HG03135 (cell line): ENCODE data around the gene AGAP1.
"Not testable (repeated sequence)": the region's sequence is repeated elsewhere in the genome, so short reads cannot be mapped to it uniquely, and the experiment has no call there.

ENCODE experiments used
- ATAC-seq: cut with Tn5 transposase; IDR thresholded peaks from one replicate; pipeline ENCODE4 v1.9.1; 2021; ENCODE audit warnings: mild to moderate bottlenecking, moderate library complexity; ENCODE audit not compliant: unreplicated experiment

The AGAP1 gene

GRCh38 chr2:235749121-235749770 lies 255.4 kb downstream of the AGAP1 start:
- ATAC-seq: no peak

DNA sequence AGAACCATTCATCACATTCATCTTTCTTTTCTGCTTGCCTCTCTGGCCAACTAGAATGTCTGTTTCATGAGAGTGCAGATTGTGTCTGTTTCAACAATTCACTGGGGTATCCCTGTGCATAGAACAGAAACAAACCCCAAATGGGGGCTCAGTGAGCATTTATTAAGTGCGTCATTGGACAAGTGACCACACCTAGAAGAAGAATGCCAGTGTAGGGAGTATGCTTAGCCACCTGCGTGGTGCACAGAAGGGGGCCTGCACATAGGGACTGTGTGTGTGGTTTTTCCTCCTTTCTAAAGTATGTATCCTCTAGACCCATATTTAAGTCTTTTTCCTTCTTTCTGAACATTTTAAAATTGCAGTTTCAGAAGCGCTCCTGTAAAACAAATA lies 255.9 kb downstream of the AGAP1 start:
- ATAC-seq: no peak

GRCh38 chr2:235752846-235753245 lies 259.0 kb downstream of the AGAP1 start:
- ATAC-seq: no peak

DNA sequence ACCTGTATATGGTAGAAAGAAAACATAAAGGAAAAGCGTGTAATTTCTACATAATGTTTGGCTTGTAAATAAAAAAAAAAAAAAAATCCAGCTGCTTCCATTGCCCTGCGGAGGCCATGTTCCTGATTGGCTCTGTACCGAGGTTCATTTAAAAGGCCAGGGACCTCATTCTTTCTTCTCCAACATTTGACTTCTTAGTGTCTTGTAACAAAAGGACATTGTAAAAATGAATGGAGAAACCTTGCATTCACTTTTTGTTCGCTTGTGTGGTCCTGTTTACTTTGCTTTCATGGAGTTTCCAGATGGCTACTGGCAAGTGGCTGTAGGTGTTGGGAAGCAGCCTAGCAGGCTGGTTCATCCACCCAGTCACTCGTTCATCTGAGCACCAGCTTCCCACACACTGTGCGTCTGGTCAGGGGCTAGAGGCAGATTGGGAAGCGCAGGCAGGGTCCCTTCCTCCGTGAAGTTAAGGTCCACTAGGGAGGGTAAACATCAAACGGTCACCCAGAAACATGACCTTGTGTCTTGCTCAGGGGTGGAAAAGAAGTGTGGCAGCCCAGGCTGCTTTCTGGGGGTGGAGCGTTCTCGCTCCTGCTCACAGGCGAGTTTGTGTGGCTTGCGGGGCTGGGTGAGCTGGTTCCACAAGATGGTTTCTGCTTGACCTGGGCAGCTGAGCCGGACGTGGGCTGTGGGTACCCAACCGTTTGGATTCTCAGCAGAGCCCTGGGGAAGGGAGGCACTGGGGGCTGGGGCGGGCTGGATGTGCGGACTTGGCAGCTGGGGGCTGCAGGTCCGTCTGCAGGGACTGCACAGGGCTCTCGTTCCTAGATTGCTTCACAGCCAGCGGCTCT lies 260.7 kb downstream of the AGAP1 start:
- no peak for ATAC-seq

- no peak for ATAC-seq
Measured at GRCh38 chr2:235756491-235756890, 262.6 kb downstream of the AGAP1 start.

DNA sequence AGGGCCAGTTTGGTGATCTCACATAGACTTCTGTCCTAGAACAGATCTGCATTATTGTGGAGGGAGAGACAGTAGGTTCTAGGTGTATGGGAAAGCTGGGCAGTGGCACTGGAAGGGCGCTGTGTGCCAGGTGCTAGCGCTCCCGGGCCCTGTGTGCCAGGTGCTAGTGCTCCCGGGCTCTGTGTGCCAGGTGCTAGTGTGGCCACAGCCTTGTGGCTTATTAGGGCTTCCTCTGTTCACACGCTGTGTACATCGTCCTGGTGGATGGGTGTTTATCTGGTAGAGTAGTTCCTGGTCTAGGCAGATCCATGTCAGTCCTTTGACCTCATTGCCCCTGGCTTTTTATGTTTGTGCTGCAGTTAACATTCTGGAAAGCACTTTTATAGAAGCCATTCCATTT lies 263.4 kb downstream of the AGAP1 start:
- no peak for ATAC-seq

GRCh38 chr2:235757640-235758039 lies 263.8 kb downstream of the AGAP1 start:
- no peak for ATAC-seq

DNA sequence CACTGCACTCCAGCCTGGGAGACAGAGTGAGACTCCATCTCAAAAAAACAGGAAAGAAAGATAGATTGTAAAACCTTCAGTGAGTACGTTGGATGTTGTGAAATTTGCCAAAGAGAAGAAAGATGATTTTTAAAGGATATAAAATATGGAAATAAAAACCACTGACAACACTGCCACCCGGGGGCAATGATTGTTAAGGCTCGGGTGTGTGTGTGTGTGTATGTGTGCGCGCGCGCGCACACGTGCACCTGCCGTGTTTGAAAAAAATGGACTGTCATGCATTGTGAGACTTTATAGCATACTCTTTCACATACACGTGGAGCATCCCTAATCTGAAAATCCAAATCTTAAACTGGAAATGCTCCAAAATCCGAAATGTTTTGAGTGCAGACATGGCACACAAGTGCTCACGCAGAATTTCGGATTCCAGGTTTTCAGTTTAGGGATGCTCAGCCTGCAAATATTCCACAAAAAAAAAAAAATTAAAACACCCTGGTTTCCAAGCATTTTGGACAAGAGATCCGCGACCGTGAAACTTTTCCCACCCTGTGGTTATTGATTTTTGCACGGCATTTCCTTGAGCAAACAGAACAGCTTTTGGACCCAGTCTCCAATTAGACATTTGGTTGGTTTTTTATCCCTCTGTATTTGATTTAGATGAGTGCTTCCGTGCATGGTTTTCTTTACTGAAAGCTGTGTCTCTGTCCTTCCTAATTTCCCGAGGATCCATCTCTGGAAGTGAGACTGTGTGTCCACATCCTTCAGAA lies 269.2 kb downstream of the AGAP1 start:
- ATAC-seq: no peak

- no peak for ATAC-seq
Measured at GRCh38 chr2:235763816-235764215, 270.0 kb downstream of the AGAP1 start.

DNA sequence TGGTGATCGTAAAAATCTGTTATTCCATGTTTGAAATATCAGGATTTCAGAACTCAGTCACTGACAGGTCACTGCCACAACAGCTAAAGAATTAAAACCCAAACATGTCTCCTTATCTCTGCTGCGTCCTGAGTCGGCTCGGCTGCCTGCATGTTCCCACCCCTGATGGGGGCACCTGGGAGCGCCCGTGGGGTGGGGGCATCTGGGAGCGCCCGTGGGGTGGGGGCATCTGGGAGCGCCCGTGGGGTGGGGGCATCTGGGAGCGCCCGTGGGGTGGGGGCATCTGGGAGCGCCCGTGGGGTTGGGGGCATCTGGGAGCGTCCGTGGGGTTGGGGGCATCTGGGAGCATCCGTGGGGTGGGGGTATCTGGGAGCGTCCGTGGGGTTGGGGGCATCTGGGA lies 270.6 kb downstream of the AGAP1 start:
- not testable (repeated sequence) for ATAC-seq

GRCh38 chr2:235765181-235765820 lies 271.5 kb downstream of the AGAP1 start:
- no peak for ATAC-seq

DNA sequence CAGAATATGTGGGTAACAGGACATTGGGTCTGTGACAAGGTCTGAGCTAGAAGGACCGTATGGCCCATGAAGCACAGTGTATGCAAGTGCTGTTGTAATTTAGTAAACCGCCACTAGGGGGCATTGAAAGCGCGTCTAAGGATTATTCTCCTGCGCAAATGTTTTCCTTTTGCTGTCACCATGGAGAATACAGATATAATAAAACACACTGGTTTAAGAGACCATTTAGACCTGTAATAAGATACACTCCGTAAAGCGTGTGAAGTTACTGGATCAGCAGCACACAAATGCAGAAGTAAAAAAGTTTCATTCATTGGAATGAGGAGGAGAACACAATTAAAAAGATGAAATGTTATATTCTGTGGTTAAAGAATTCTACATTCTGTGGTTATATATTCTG lies 272.4 kb downstream of the AGAP1 start:
- ATAC-seq: no peak

GRCh38 chr2:235768606-235769005 lies 274.8 kb downstream of the AGAP1 start:
- ATAC-seq: no peak

DNA sequence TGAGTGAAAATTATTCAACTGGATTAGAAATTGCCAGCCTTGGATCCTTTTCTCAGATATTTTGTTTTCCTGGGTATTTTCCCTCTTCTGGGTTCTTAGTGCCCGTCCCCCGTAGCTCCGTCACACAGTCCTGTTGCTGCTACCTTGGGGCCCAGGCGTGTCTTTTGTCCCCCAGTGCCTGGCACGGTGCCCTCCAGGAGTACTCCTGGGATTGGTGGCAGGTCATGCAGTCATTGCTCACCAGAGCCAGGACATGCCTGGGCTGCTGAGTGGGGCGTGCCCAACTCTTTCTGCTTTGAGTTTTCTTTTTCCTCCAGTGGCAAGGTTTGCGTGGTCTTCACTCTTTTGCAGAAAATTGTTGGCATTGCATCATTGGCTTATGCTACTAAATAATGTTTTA lies 275.2 kb downstream of the AGAP1 start:
- no peak for ATAC-seq

- ATAC-seq: no peak
Measured at GRCh38 chr2:235770909-235771820, 277.3 kb downstream of the AGAP1 start.

GRCh38 chr2:235773188-235773928 lies 279.5 kb downstream of the AGAP1 start:
- no peak for ATAC-seq

- no peak for ATAC-seq
Measured at GRCh38 chr2:235774153-235774870, 280.5 kb downstream of the AGAP1 start.

GRCh38 chr2:235776531-235776930 lies 282.7 kb downstream of the AGAP1 start:
- ATAC-seq: no peak

DNA sequence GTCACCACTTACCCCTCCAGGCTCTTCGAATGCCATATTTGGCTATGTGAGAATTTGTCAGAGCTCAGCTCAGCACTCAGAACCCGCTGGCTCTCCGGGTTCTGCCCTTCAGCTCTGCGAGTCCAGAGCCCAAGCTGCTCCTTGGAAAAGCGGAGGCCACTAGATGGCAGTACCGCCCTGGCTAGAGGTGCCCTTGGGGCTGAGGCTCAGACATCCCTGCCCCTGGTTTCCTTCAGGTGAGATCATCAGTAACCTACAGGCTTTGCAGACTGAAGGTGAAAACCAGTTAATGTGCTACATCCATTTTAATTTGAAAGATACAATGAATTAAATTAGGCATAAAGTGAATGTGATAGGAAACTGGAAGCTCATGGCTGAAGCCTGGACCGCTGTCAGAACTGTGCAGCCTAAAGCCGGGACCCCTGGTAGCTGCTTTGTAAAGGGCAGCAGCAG lies 285.6 kb downstream of the AGAP1 start:
- ATAC-seq: no peak
